MM.1S (cell line): ENCODE data around the gene SLC7A9.

Experiments used
- DNase-seq: peaks from one replicate; pipeline ENCODE4 v3.0.0-alpha.2; 2015
- H2AFZ ChIP-seq: fragments of 300-600 bp; sonication (generic); 2 replicates; pipeline ENCODE4 v1.6.0; 2016; ENCODE audit warnings: antibody characterized with exemption, low read length
- H3F3A ChIP-seq: fragments of 300-600 bp; sonication (generic); 2 replicates; pipeline ENCODE4 v1.6.1; 2016; ENCODE audit warnings: mild to moderate bottlenecking, antibody characterized with exemption, low read length, moderate library complexity, mixed read lengths; ENCODE audit not compliant: insufficient read depth
- H3K27ac ChIP-seq: fragments of 300-600 bp; sonication (generic); 2 replicates; pipeline ENCODE4 v1.5.1; 2016; ENCODE audit warnings: mild to moderate bottlenecking, low read length
- H3K27me3 ChIP-seq: fragments of 300-600 bp; sonication (generic); replicated peaks from 2 replicates; pipeline ENCODE4 v1.6.0; 2016; ENCODE audit warnings: low read length; ENCODE audit not compliant: insufficient read depth
- H3K36me3 ChIP-seq: fragments of 300-600 bp; sonication (generic); replicated peaks from 2 replicates; pipeline ENCODE4 v1.6.1; 2016; ENCODE audit warnings: mild to moderate bottlenecking, low read length, mixed read lengths; ENCODE audit not compliant: insufficient read depth
- H3K4me1 ChIP-seq: fragments of 300-600 bp; sonication (generic); 2 replicates; pipeline ENCODE4 v1.6.1; 2016; ENCODE audit warnings: low read length, mixed read lengths
- H3K4me2 ChIP-seq: fragments of 300-600 bp; sonication (generic); 2 replicates; pipeline ENCODE4 v1.6.0; 2016; ENCODE audit warnings: low read depth, low read length
- H3K4me3 ChIP-seq: fragments of 300-600 bp; sonication (generic); 2 replicates; pipeline ENCODE4 v1.5.1; 2016; ENCODE audit warnings: low read length, mixed read lengths
- H3K79me2 ChIP-seq: fragments of 300-600 bp; sonication (generic); 2 replicates; pipeline ENCODE4 v1.6.1; 2016; ENCODE audit warnings: mixed run types, low read length, mixed read lengths
- H3K9ac ChIP-seq: fragments of 300-600 bp; sonication (generic); 2 replicates; pipeline ENCODE4 v1.6.1; 2016; ENCODE audit warnings: low read length, mixed read lengths
- H3K9me2 ChIP-seq: fragments of 300-600 bp; sonication (generic); replicated peaks from 2 replicates; pipeline ENCODE4 v1.6.1; 2016; ENCODE audit warnings: mild to moderate bottlenecking, low read length, mixed read lengths; ENCODE audit not compliant: insufficient read depth
- H3K9me3 ChIP-seq: fragments of 300-600 bp; sonication (generic); replicated peaks from 2 replicates; pipeline ENCODE4 v1.6.1; 2016; ENCODE audit warnings: mild to moderate bottlenecking, low read length, mixed read lengths; ENCODE audit not compliant: insufficient read depth
- H4K20me1 ChIP-seq: fragments of 300-600 bp; sonication (generic); 2 replicates; pipeline ENCODE4 v1.6.1; 2016; ENCODE audit warnings: mild to moderate bottlenecking, low read length, moderate library complexity, mixed read lengths; ENCODE audit not compliant: insufficient read depth
- CTCF ChIP-seq: fragments of 300-600 bp; sonication (generic); IDR thresholded peaks from 2 replicates; pipeline ENCODE4 v1.5.1; 2016; ENCODE audit warnings: antibody characterized with exemption, low read length, mixed read lengths
- EZH2 ChIP-seq: fragments of 300-600 bp; sonication (generic); optimal IDR thresholded peaks from 2 replicates; pipeline ENCODE3; 2017; ENCODE audit warnings: low read depth, mild to moderate bottlenecking, antibody characterized with exemption, low read length, mixed read lengths
- EZH2phosphoT487 ChIP-seq: fragments of 300-600 bp; sonication (generic); IDR thresholded peaks from 2 replicates; pipeline ENCODE4 v1.6.1; 2018; ENCODE audit warnings: antibody characterized with exemption, low read length

SLC7A9 gene

DNA sequence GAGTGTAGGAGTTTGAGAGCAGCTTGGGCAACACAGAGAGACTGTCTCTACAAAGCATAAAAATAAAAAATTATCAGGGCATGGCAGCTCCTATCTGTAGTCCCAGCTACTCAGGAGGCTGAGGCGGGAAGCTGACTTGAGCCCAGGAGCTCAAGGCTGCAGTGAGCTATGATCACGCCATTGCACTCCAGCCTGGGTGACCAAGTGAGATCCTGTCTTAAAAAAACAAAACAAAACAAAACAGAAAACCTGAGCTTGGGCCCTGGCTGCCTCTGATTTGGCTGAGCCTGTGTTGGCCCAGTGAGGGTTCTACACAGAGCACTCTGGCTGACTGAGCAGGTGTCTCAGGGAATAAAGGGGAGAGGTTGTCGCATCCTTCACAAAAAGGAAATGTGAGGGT, 8.0 kb downstream of the SLC7A9 start:
- Histone ChIP-seq H3K36me3 (no peaks in the 10 kb centered on the region), H3K9ac (no peak overlapping the region), H3F3A (no peaks in the 10 kb centered on the region), H3K9me2 (no peaks in the 10 kb centered on the region), H2AFZ (no peak overlapping the region), H3K4me3 (no peak overlapping the region), H3K27me3 (no peaks in the 10 kb centered on the region; the same call in 1 of the 2 replicates), H3K9me3 (no peaks in the 10 kb centered on the region), H3K4me1 (no peaks in the 10 kb centered on the region), H4K20me1 (no peaks in the 10 kb centered on the region), H3K27ac (no peak overlapping the region), H3K4me2 (no peak overlapping the region), H3K79me2 (no peaks in the 10 kb centered on the region)
- no peak for TF ChIP-seq CTCF
- no peak for TF ChIP-seq EZH2
- TF ChIP-seq EZH2phosphoT487, result no peak
- DNase-seq, result no peak

DNA sequence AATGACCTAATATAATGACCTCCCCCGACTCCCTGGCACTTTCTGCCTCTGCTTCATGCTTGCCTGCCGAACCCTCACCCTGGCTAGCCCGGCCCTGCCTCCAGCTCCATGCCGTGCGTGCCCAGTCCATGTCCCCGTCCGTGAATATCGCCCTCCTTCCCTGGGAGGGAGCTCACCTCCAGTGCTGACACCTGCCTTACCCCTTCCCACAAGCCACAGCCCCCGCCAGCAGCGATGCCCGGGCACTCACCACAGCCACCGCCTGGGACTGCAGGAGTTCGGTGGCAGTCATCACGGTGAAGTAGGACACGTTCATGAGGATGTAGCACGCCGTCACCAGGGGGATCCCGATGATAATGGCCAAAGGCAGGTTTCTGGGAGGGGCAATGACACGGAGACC, 10.0 kb downstream of the SLC7A9 start:
- Histone ChIP-seq H3K4me1 (no peaks in the 10 kb centered on the region), H3K9ac (no peak overlapping the region), H4K20me1 (no peaks in the 10 kb centered on the region), H3K27me3 (no peaks in the 10 kb centered on the region; the same call in 1 of the 2 replicates), H3F3A (no peaks in the 10 kb centered on the region), H3K27ac (no peak overlapping the region), H3K9me3 (no peaks in the 10 kb centered on the region), H3K36me3 (no peaks in the 10 kb centered on the region), H3K4me2 (no peak overlapping the region), H3K4me3 (no peak overlapping the region), H2AFZ (no peak overlapping the region), H3K79me2 (no peaks in the 10 kb centered on the region), H3K9me2 (no peaks in the 10 kb centered on the region)
- no peak for DNase-seq
- TF ChIP-seq EZH2phosphoT487, result no peak
- no peak for TF ChIP-seq CTCF
- no peak for TF ChIP-seq EZH2

DNA sequence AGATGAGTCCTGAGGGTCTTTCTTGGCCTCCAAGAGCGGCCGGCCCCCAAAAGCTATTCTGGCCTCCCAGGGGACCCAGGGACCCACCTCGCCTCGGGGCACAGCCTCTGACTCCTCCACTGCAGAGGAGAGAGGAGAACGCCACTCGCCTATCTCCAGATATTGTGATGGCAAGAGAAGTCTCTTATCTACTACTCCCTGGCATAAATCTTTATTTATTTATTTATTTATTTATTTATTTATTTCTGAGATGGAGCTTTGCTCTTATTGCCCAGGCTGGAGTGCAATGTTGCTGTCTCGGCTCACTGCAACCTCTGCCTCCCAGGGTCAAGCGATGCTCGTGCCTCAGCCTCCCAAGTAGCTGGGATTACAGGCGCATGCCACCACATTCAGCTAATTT, 11.0 kb downstream of the SLC7A9 start:
- Histone ChIP-seq H3K4me2 (no peak overlapping the region), H3K79me2 (no peaks in the 10 kb centered on the region), H3K4me3 (no peak overlapping the region), H3K9me2 (no peaks in the 10 kb centered on the region), H3K9me3 (no peaks in the 10 kb centered on the region), H3K27ac (no peak overlapping the region), H3K4me1 (no peaks in the 10 kb centered on the region), H3K27me3 (no peaks in the 10 kb centered on the region; the same call in 1 of the 2 replicates), H3K36me3 (no peaks in the 10 kb centered on the region), H3F3A (no peaks in the 10 kb centered on the region), H3K9ac (no peak overlapping the region), H4K20me1 (no peaks in the 10 kb centered on the region), H2AFZ (no peak overlapping the region)
- no peak for DNase-seq
- TF ChIP-seq EZH2 (no peak), CTCF (no peak), EZH2phosphoT487 (no peak)
